Measurements from ENCODE around the gene ACIN1.

Gene ACIN1

DNA sequence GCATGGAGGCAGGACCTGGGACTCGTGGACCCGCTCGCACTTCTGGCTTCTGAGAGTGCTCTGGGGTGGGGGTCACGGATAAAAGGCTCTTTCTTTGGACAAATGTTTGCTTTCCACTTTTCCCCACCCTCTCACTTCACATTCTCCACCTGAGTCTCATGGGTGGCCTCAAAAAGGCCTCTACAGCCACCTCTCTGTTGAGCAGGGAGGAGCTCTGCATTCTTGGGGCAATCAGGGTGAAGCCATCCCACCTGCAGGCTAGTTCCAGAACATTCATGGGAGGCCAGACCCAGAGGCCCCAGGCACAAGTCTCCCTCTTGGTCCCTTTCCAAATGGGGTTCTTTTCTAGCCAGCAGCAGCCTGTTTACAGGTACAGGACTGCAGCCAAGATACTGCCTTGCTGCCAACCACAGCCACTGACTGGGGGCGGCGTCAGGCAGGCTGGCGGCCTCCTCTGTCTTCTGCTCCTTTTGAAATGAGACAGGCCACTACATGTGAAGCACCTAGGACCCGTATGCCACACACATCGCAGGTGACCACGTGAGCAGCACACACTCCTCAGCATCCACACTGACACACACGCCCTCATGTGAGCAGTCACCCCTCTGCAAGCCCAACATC, 42.4 kb upstream of the ACIN1 start:
- no peak overlapping the region for H3K27ac ChIP-seq
- TF ChIP-seq ZFX (IDR thresholded peaks at IDR 0.05; ENCODE audit: borderline replicate concordance), result no peak
- TF ChIP-seq, protein P1, sequence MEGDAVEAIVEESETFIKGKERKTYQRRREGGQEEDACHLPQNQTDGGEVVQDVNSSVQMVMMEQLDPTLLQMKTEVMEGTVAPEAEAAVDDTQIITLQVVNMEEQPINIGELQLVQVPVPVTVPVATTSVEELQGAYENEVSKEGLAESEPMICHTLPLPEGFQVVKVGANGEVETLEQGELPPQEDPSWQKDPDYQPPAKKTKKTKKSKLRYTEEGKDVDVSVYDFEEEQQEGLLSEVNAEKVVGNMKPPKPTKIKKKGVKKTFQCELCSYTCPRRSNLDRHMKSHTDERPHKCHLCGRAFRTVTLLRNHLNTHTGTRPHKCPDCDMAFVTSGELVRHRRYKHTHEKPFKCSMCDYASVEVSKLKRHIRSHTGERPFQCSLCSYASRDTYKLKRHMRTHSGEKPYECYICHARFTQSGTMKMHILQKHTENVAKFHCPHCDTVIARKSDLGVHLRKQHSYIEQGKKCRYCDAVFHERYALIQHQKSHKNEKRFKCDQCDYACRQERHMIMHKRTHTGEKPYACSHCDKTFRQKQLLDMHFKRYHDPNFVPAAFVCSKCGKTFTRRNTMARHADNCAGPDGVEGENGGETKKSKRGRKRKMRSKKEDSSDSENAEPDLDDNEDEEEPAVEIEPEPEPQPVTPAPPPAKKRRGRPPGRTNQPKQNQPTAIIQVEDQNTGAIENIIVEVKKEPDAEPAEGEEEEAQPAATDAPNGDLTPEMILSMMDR (IDR thresholded peaks at IDR 0.05), result no peak

DNA sequence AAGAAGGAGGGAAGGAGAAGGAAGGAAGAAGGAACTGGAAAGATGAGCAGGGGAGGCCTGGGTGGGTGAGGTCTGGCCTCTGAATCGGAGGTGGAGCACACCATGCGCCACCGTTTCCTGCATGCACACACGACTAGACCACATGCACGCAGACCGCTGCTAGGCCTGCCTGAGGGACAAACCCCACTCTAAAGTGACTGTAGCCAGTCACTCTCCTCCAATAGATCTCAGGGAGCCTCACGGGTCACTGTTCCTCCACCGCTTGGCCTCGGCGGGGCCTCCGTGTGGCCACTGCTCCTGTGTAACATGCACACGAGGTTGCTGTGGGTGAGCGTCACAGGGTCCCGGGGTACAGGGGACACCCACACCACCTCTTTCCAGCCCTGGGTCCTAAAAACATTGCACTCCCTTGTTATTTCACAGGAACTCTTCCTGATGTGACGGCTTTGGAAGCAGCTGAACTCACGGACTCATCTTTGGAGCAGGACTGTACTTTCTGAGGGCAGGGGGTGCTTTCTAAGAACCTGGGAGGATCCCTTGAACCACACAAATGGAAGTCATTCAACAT, 41.7 kb upstream of the ACIN1 start:
- no peak overlapping the region for H3K27ac ChIP-seq
- TF ChIP-seq ZFX (IDR thresholded peaks at IDR 0.05; ENCODE audit: borderline replicate concordance), result no peak
- TF ChIP-seq, protein P1 (IDR thresholded peaks at IDR 0.05), result no peak

DNA sequence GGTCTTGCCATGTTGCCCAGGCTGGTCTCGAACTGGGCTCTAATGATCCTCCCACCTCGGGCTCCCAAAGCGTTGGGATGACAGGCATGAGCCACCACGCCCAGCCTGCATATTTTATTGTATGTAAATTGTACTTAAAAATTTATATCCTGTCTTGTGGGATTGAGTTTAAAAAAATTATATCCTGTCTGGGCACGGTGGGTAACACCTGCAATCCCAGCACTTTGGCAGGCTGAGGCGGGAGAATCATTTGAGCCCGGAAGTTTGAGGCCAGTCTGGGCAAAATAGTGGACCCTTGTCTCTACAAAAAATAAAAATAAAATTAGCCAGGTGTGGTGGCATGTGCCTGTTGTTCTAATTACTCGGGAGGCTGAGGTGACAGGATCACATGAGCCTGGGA, 38.0 kb upstream of the ACIN1 start:
- no peak overlapping the region for H3K27ac ChIP-seq
- TF ChIP-seq ZFX (IDR thresholded peaks at IDR 0.05; ENCODE audit: borderline replicate concordance), result no peak
- TF ChIP-seq, protein P1 (IDR thresholded peaks at IDR 0.05), result no peak

DNA sequence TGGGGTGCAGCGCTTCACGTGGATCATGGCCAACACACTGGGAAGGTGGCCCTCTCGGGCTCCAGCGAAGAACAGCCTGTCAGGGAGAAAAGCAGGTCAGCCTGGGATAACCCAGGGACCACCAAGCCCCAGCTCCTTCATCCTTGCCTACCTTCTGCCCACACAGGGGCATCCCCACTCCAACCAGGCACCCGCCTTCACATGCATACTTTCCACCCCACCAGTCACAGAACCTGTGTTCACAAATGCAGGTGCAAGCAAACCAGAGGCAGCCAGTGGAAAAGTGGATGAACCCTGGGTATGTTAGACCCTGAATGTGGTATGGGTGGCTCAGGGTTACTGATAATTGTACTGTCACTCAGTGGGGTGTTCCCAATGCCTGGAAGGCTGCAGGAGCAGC, 36.5 kb upstream of the ACIN1 start:
- no peak overlapping the region for H3K27ac ChIP-seq
- TF ChIP-seq, protein P1 (IDR thresholded peaks at IDR 0.05), result no peak
- no peak for TF ChIP-seq ZFX (IDR thresholded peaks at IDR 0.05; ENCODE audit: borderline replicate concordance)

DNA sequence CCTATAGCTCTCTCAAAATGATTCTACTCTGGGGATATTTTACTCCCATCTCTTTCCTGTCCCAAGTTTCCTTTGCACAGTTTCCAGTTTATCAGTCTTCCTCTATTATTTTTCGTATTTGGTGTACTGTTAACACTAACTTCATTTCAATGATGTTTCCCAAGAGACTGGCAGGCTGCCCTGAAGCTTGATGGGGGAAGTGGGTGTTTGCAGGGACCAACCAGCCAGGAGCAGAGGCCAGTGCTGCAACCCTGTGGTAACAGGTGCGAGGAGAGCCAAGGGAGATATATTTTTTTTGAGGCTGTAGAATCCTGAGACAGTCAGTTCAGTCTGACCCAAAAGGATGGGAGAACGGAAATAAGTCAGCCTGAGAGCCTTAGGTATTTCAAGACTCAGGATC, 35.9 kb upstream of the ACIN1 start:
- no peak overlapping the region for H3K27ac ChIP-seq
- TF ChIP-seq ZFX (IDR thresholded peaks at IDR 0.05; ENCODE audit: borderline replicate concordance), result no peak

DNA sequence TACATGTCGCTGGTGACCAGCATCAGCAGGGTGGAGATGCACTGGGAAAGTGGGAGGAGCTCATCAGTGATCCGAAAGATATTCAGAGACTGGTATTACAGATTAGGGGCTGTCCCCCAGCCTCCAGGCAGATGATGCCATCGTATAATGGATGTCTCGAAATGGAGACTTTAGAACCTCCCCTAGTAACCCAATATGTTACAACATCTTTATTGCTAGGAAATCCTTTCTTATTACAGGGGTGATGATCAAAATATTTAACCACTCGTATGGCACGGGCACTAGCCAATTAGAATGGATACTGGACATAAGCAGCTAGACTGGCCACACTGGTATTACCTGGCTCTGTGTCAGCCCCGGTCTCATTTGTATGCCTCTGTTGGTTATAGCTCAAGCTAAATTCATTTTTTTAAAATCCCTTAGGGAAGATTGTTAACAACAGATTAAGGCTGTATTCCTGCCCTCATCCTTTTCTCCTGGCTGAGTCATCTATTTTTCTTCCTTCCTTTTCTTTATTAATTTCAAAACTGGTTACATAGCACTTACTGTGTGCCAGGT, 34.9 kb upstream of the ACIN1 start:
- no peak overlapping the region for H3K27ac ChIP-seq
- TF ChIP-seq, protein P1 (IDR thresholded peaks at IDR 0.05), result no peak
- no peak for TF ChIP-seq ZFX (IDR thresholded peaks at IDR 0.05; ENCODE audit: borderline replicate concordance)

DNA sequence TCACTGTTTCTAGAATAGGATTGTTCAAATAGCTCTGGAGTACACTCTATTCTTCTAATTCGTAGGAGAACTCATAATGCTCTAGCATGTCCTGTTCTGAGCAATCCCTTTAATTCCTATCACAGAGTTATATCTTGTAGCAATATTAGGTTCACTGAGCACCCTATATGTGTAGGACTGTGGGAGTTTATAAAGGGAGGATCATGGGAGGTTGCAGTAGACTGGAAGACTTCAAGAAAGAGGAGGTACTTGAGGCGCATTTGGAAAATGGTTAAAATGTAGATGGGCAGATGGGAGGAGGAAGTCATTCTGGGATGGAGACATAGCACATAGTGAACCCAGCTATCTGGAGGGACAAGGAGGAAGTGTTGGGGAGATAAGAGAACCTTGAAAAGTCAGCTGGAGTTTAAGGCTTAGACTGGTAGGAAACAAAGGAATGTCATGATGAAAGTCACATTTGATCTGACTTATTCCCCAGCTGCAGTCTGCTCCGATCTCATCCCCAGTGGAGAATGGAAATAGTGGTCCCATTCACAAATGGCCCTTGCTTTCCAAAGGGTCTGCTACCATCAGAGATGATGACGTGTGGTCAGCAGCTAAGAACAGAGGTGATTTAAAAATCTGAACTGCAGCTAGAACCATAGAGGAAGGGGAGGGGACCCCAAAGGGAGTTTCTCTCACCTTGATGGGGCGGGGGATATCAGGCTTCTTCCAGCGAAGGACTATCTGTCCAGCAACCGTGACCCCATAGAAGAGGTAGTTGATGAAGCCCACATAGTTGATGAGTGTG, 34.2 kb upstream of the ACIN1 start:
- no peak overlapping the region for H3K27ac ChIP-seq
- no peak for TF ChIP-seq ZFX (IDR thresholded peaks at IDR 0.05; ENCODE audit: borderline replicate concordance)
- TF ChIP-seq, protein P1 (IDR thresholded peaks at IDR 0.05), result no peak

Data from 22Rv1 (cell line).